Sciatic nerve (tissue), 2 donors: ENCODE measurements around the gene CD247. TPM values are rescaled to one million over a fixed set of nuclear protein-coding genes. Genes with fewer than 3 reads are reported as not detected.
A peak's percentile ranks its signal among the peaks of the same experiment; 100 is the strongest.

Source experiments
- ATAC-seq: fragments of 200-7000 bp; cut with Tn5 transposase; one replicate; pipeline ENCODE4 v1.9.1; 2020; ENCODE audit warnings: mild to moderate bottlenecking, moderate library complexity
- DNase-seq: peaks from one replicate; pipeline ENCODE4 v3.0.0-alpha.2; 2020; ENCODE audit warnings: low spot score
- intact Hi-C: fragments of 100-400 bp; cut with DNase I; formaldehyde crosslinking; loops from one replicate; pipeline ENCODE4 v1.14.2; 2022
- total RNA-seq: library from RNA; stranded (reverse); fragmentation: NEBNext Ultra II Directional; extraction: Animal tissue kit (Norgen Biotek cat#: 25700); gene quantifications from one replicate; pipeline ENCODE4 v1.2.1, GENCODE V29; 2021
- donor health status: DM: no; HTN: no; CAD: no.
- donor health status: DM: no; HTN: no; CAD: no.

CD247 gene
- total RNA-seq, 1 donor from 2014 or later: 5.2 TPM

GRCh38 chr1:167472752-167473521 is 45.4 kb downstream of the CD247 start:
- intact Hi-C loops: no loop called here
- ATAC-seq (peak; percentile 51), DNase-seq (no peak)

- intact Hi-C loops: no loop called here
- ATAC-seq: no peak
- no peak for DNase-seq
These were observed 46.8 kb downstream of the CD247 start for GRCh38 chr1:167471568-167471967.

GRCh38 chr1:167469280-167469965 is 48.9 kb downstream of the CD247 start:
- no peak for ATAC-seq
- no peak for DNase-seq
- intact Hi-C loops: no loop called here

- ATAC-seq (no peak), DNase-seq (no peak)
- intact Hi-C loops: no loop called here
These were observed 50.6 kb downstream of the CD247 start for GRCh38 chr1:167467752-167468151.

GRCh38 chr1:167467126-167467710 is 51.1 kb downstream of the CD247 start:
- peak; percentile 13 for DNase-seq
- no peak for ATAC-seq
- intact Hi-C loops: no loop called here

- intact Hi-C loops: no loop called here
- DNase-seq (peak; percentile 1), ATAC-seq (no peak)
These were observed 52.6 kb downstream of the CD247 start for GRCh38 chr1:167465743-167466142.

GRCh38 chr1:167465018-167465417 is 53.3 kb downstream of the CD247 start:
- peak; percentile 22 for DNase-seq
- intact Hi-C loops: no loop called here

GRCh38 chr1:167463875-167464575 is 54.3 kb downstream of the CD247 start:
- intact Hi-C loops: no loop called here
- no peak for DNase-seq
- ATAC-seq: no peak

More at GRCh38 chr1:167465018-167465417, 53.3 kb downstream of the CD247 start:
- no peak for ATAC-seq

GRCh38 chr1:167463080-167463479 is 55.2 kb downstream of the CD247 start:
- ATAC-seq (no peak), DNase-seq (peak; percentile 19)

GRCh38 chr1:167462341-167462740 is 56.0 kb downstream of the CD247 start:
- intact Hi-C loops: no loop called here
- DNase-seq (peak; percentile 22), ATAC-seq (no peak)

More at GRCh38 chr1:167463080-167463479, 55.2 kb downstream of the CD247 start:
- intact Hi-C loops: no loop called here

- peak; percentile 43 for DNase-seq
- no peak for ATAC-seq
- intact Hi-C loops: no loop called here
These were observed 57.5 kb downstream of the CD247 start for GRCh38 chr1:167460836-167461235.

- ATAC-seq: no peak
- intact Hi-C loops: no loop called here
- DNase-seq: no peak
These were observed 60.3 kb downstream of the CD247 start for GRCh38 chr1:167457936-167458584.

GRCh38 chr1:167456926-167457325 is 61.4 kb downstream of the CD247 start:
- ATAC-seq (no peak), DNase-seq (no peak)
- intact Hi-C loops: no loop called here

GRCh38 chr1:167456524-167456923 is 61.8 kb downstream of the CD247 start:
- DNase-seq (no peak), ATAC-seq (no peak)
- intact Hi-C loops: no loop called here

- DNase-seq: peak; percentile 68
These were observed 62.4 kb downstream of the CD247 start for GRCh38 chr1:167455786-167456446.

GRCh38 chr1:167454894-167455785 is 63.2 kb downstream of the CD247 start:
- peak; percentile 85 for ATAC-seq
- intact Hi-C loops: no loop called here
- DNase-seq: peak; percentile 80

More at GRCh38 chr1:167455786-167456446, 62.4 kb downstream of the CD247 start:
- intact Hi-C loops: no loop called here
- peak; percentile 75 for ATAC-seq

GRCh38 chr1:167454304-167454893 is 63.9 kb downstream of the CD247 start:
- intact Hi-C loops: no loop called here
- ATAC-seq: no peak

More at GRCh38 chr1:167454304-167454893, 63.9 kb downstream of the CD247 start:
- no peak for DNase-seq
